ENCODE data around the gene MPZL1.
"Not testable (repeated sequence)": the region's sequence is repeated elsewhere in the genome, so short reads cannot be mapped to it uniquely, and the experiment has no call there.

The MPZL1 gene

DNA sequence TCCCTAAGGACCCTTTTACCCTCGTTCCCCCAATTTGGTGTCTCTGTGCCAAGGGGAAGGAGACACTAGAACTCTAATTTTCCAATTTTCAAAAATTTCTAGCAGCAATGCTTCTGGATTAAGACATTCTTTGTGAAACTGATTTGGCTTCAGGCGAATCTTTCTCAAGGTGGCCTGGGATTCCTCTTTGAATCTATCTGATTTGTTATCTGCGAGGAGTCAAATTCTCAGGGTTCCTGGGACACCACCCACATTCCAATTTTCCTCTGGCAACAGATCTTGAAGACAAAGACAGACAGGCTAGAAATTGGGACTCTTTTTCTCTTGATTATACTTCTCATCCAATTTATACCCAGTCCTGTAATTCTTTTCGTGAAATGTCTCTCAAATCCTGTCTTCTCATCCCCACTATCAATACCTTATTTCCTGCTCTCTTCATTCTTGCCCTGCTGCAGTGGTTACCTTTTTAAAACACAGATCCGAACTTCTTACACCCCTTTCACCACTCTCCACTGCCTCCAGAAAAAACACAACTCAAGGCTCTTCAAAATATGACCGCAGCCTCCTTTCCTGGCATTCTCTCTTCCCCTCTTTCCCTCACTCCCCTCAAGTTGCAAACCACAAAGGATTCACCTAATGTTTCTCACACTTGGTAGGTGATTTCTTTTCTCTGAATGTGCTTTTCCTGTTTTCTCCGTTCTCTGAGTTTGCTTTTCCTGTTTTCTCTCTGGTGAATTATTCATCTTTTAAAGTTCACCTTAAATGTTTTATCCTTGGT lies 2.7 kb upstream of the MPZL1 start:
- Histone ChIP-seq H3K4me1 (peaks cover 43 to 60% (median 51%) of the 10 kb centered on the region in 10 experiments), H3K4me3 (peak overlapping the region in 6 of 10 experiments; percentile 4 to 32 (median 29); a peak in 8 of 20 replicates), H3K27ac (peak overlapping the region in 6 of 11 experiments; percentile 1 to 27 (median 20); a peak in 7 of 22 replicates), H4K20me1 (peaks cover 3 to 12% (median 10%) of the 10 kb centered on the region in 11 experiments; a peak in 13 of 22 replicates), H3K36me3 (no peaks in the 10 kb centered on the region), H3K27me3 (peaks cover 1 to 20% (median 4%) of the 10 kb centered on the region in 11 experiments; a peak in 20 of 22 replicates), H3K4me2 (peak overlapping the region; percentile 65 to 95 (median 91)), H3K9ac (peak overlapping the region in 8 of 11 experiments; percentile 7 to 42 (median 24); a peak in 7 of 22 replicates), H3K9me3 (replicated peaks in 1 of 11) (no peaks in the 10 kb centered on the region)
- no peak for TF ChIP-seq Cebpa-rat (IDR thresholded peaks at IDR 0.05)

DNA sequence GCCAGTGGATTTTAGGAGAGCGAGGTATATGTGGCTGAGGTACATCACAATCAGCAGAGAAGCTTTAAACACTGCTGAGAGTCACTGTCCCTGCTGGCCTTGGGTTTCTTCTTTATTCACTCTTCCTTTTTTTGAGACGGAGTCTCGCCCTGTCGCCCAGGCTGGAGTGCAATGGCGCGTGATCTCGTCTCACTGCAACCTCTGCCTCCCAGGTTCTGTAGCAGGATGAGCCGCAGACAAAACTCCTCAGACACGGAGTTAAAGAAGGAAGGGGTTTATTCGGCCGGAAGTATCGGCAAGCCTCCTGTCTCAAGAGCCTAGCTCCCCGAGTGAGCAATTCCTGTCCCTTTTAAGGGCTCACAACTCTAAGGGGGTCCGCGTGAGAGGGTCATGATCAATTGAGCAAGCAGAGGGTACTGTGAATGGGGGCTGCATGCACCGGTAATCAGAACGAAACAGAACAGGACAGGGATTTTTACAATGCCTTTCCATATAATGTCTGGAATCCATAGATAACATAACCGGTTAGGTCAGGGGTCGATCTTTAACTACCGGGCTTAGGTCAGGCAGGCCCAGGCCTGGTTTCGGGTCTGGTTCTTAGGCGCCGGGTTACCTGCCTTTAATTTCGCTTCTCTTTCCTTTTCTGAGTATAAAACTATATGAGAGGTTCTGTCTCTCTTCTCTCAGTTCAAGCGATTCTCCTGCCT lies 1.9 kb upstream of the MPZL1 start:
- Histone ChIP-seq H3K27ac (peak overlapping the region in 6 of 11 experiments; percentile 1 to 27 (median 20); a peak in 7 of 22 replicates), H3K4me3 (peak overlapping the region in 6 of 10 experiments; percentile 4 to 32 (median 29); a peak in 10 of 20 replicates)
- not testable (repeated sequence) for H3K36me3 ChIP-seq

DNA sequence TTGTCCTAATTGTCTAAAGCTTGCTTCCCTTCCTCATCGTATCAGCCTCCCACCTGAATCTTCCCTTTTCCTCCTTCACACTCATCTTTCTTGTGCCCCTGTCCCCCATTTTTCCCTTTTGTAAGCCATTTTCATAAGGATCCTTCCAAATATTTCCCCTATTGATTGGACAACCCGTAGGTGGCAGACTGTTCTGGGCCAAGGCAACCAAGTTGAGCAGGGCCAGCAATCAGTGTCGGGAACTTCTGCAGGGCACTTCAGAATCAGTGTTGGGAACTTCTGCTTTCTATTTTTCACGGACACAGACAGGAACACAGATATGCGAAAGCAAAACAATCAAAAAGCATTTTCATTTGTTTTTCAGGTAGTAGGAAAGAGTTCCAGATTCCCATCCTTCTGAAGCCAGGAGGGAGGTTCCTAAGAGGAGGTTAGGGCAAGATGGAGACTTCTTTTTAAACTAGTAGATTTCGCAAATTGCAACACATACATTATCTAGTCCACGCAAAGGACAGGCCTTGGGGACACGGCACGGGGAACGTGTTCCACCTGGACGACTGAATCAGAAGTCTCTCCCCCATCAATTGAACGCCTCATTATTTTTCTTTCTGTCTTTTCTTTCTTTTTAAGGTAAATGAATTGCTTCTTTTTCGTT lies 691 bp upstream of the MPZL1 start:
- peak overlapping the region; percentile 83 to 91 (median 86) for H3K9ac ChIP-seq
- H3K36me3 ChIP-seq, result peaks cover 0 to 9% (median 0%) of the 10 kb centered on the region in 11 experiments; a peak in 2 of 22 replicates
- 0 out of 22 replicates have a peak, but pooled peaks of 1 of the 11 experiments have one; percentile 21 for TF ChIP-seq Cebpa-rat (IDR thresholded peaks at IDR 0.05)
- peak overlapping the region; percentile 39 to 84 (median 82); a peak in 21 of 22 replicates for H3K27ac ChIP-seq
- H4K20me1 ChIP-seq, result peaks cover 8 to 31% (median 22%) of the 10 kb centered on the region in 11 experiments; a peak in 15 of 22 replicates
- H3K27me3 ChIP-seq, result peaks cover 0 to 11% (median 0%) of the 10 kb centered on the region in 11 experiments; a peak in 2 of 22 replicates
- no peaks in the 10 kb centered on the region for H3K9me3 ChIP-seq (replicated peaks in 1 of 11)
- peak overlapping the region; percentile 85 to 95 (median 92) for H3K4me2 ChIP-seq
- peak overlapping the region; percentile 88 to 99 (median 94) for H3K4me3 ChIP-seq
- peaks cover 47 to 75% (median 57%) of the 10 kb centered on the region in 10 experiments for H3K4me1 ChIP-seq

More for the DNA sequence above, 1.9 kb upstream of the MPZL1 start:
- Histone ChIP-seq H4K20me1 (peaks cover 6 to 19% (median 15%) of the 10 kb centered on the region in 11 experiments; a peak in 13 of 22 replicates), H3K9ac (peak overlapping the region in 8 of 11 experiments; percentile 7 to 42 (median 24); a peak in 7 of 22 replicates), H3K27me3 (peaks cover 0 to 15% (median 0%) of the 10 kb centered on the region in 11 experiments; a peak in 2 of 22 replicates), H3K4me2 (peak overlapping the region; percentile 65 to 95 (median 91)), H3K4me1 (peaks cover 47 to 68% (median 56%) of the 10 kb centered on the region in 10 experiments)
- H3K9me3 ChIP-seq (replicated peaks in 1 of 11), result not testable (repeated sequence)

DNA sequence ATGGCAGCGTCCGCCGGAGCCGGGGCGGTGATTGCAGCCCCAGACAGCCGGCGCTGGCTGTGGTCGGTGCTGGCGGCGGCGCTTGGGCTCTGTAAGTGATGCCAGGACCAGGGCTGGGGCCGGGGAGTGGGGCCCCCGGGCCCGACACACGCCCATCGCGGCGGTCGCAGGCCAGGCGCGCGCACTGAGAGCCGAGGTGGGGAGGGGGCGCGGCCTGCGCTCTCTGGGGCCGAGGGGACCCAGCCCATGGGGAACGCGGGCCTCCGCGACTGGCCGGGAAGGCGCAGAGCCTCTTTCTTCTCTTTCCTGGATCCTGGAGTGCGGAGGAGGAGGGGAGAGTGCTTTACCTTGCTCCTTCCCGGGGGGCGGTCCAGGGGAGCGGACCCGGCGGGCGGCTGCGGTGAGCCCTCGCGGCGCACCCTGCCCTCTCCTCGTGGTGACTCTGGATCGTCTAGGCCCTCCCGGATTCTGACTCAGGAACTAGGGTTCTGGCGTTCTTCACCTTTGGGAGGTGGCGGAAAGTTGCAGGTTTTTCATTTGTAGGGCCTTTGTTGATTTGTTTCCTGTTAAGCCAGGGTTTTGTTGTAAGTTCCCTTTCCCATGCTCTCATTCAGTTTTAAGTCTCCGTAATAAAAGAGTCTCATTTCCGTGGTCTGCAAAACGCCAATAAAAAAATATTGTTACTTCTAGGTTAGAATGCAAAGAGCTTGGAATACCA lies 529 bp downstream of the MPZL1 start:
- Histone ChIP-seq H3K9me3 (replicated peaks in 1 of 11) (no peaks in the 10 kb centered on the region), H4K20me1 (peaks cover 8 to 43% (median 31%) of the 10 kb centered on the region in 11 experiments; a peak in 15 of 22 replicates), H3K36me3 (peaks cover 0 to 9% (median 0%) of the 10 kb centered on the region in 11 experiments; a peak in 2 of 22 replicates), H3K27me3 (peaks cover 0 to 2% (median 0%) of the 10 kb centered on the region in 11 experiments; a peak in 1 of 22 replicates), H3K4me2 (peak overlapping the region; percentile 85 to 95 (median 92)), H3K9ac (peak overlapping the region; percentile 83 to 91 (median 86)), H3K4me3 (peak overlapping the region; percentile 88 to 99 (median 94)), H3K27ac (peak overlapping the region; percentile 46 to 84 (median 82)), H3K4me1 (peaks cover 43 to 70% (median 54%) of the 10 kb centered on the region in 10 experiments)
- TF ChIP-seq Cebpa-rat (IDR thresholded peaks at IDR 0.05), result no peak

DNA sequence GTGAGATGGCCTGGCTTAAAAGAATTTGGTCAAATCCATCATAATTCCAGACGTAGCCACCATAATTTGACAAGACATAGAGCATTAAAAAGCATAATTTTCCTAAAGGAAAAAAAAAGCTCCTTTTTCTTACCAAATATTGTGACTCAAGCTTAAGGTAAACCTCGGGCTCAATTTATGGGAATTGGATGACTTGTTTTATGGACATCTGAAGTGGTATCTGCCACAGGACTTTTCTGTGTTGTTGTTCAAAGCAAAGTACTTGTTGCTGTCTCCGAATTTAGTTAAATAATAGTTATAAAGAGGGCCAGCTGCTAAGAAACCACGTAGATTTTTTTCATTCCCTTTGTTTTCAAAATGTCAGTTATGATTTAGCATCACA lies 1.1 kb downstream of the MPZL1 start:
- peaks cover 43 to 67% (median 53%) of the 10 kb centered on the region in 10 experiments for H3K4me1 ChIP-seq
- no peak for TF ChIP-seq Cebpa-rat (IDR thresholded peaks at IDR 0.05)
- peaks cover 0 to 9% (median 5%) of the 10 kb centered on the region in 11 experiments; a peak in 9 of 22 replicates for H3K36me3 ChIP-seq
- H3K9ac ChIP-seq, result peak overlapping the region; percentile 83 to 91 (median 86)
- H3K9me3 ChIP-seq (replicated peaks in 1 of 11), result no peaks in the 10 kb centered on the region
- H4K20me1 ChIP-seq, result peaks cover 8 to 45% (median 31%) of the 10 kb centered on the region in 11 experiments; a peak in 15 of 22 replicates
- peak overlapping the region; percentile 88 to 99 (median 94) for H3K4me3 ChIP-seq
- no peaks in the 10 kb centered on the region for H3K27me3 ChIP-seq
- peak overlapping the region in 9 of 11 experiments; percentile 80 to 84 (median 83); a peak in 18 of 22 replicates for H3K27ac ChIP-seq
- H3K4me2 ChIP-seq, result peak overlapping the region; percentile 85 to 95 (median 92)

DNA sequence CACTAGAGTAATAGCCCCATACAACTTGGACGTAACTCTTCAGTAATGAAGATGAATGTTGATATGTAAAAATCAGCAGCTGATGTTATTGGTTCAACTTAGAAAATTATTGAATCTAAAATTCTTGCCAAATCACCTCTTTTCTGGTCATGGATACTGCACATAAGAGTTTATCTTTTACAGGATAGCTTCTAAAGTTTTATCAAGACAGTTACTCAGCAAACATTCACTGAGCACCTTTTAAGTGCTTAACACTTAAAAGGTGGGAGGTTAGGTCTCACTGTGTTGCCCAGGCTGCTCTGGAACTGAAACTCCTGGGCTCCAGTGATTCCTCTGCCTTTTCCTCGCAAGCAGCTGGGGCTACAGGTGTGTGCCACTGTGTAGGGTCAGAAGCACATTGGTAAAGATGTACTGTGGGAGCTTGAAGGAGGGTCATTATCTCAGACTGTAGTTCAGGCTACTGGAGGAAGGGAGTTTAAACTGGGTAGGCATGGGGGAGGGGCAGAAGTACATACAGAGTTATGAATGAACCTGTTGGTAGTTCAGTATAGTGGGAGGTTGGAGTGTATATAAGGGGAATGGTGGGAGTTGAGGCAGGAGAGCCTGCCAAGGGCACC lies 2.0 kb downstream of the MPZL1 start:
- Histone ChIP-seq H3K36me3 (peaks cover 0 to 15% (median 9%) of the 10 kb centered on the region in 11 experiments; a peak in 11 of 22 replicates), H4K20me1 (peaks cover 8 to 48% (median 31%) of the 10 kb centered on the region in 11 experiments; a peak in 15 of 22 replicates), H3K4me3 (peak overlapping the region in 8 of 10 experiments; percentile 8 to 95 (median 92); a peak in 9 of 20 replicates), H3K4me1 (peaks cover 39 to 58% (median 46%) of the 10 kb centered on the region in 10 experiments), H3K4me2 (peak overlapping the region; percentile 85 to 95 (median 92)), H3K27me3 (no peaks in the 10 kb centered on the region), H3K27ac (no peak overlapping the region), H3K9me3 (replicated peaks in 1 of 11) (no peaks in the 10 kb centered on the region), H3K9ac (peak overlapping the region in 9 of 11 experiments; percentile 29 to 89 (median 85); a peak in 9 of 22 replicates)
- TF ChIP-seq Cebpa-rat (IDR thresholded peaks at IDR 0.05), result no peak

DNA sequence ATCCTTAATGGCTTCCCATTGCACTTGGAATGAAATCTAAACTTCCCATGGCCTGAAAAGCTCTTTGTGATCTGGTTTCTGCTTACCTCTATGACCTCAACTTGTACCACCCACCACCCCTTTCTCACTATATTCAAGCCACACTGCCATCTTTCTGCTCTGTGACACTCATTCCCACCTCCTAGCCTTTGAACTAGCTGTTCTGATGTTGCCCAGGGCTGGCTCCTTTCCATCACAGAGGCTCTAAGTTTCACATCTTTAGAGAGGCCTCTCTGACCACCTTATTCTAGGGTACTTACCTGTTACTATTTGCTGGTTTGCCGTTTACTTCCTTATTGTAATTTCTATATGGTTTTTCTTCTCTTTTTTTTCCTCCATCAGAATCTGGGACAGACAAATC lies 4.2 kb downstream of the MPZL1 start:
- no peak overlapping the region for H3K4me3 ChIP-seq
- no peaks in the 10 kb centered on the region for H3K9me3 ChIP-seq (replicated peaks in 1 of 11)
- no peak overlapping the region for H3K9ac ChIP-seq
- H3K27me3 ChIP-seq, result no peaks in the 10 kb centered on the region
- H3K36me3 ChIP-seq, result peaks cover 9 to 33% (median 24%) of the 10 kb centered on the region in 11 experiments; a peak in 21 of 22 replicates
- TF ChIP-seq Cebpa-rat (IDR thresholded peaks at IDR 0.05), result no peak
- peaks cover 8 to 63% (median 33%) of the 10 kb centered on the region in 11 experiments; a peak in 15 of 22 replicates for H4K20me1 ChIP-seq
- 0 out of 22 replicates have a peak overlapping the region, but pooled peaks of 1 of the 11 experiments have one; percentile 14 for H3K4me2 ChIP-seq
- peaks cover 18 to 40% (median 25%) of the 10 kb centered on the region in 10 experiments for H3K4me1 ChIP-seq
- no peak overlapping the region for H3K27ac ChIP-seq

Data from BLaER1 treated with 17β-estradiol and CSF1 and Interleukin-3, amounts not matched to agents 10 nM and 100 nM (cell line).